DOHH2 (cell line): ENCODE measurements around the gene DNAI2.

Experiments
- CTCF ChIP-seq: fragments of 200-600 bp; sonication (generic); IDR thresholded peaks from one replicate; pipeline ENCODE4 v1.5.1; 2014; ENCODE audit warnings: antibody characterized with exemption, mild to moderate bottlenecking, low read depth, low read length; ENCODE audit not compliant: poor library complexity, severe bottlenecking
- EZH2phosphoT487 ChIP-seq: fragments of 200-600 bp; sonication (generic); IDR thresholded peaks from 2 replicates; pipeline ENCODE4 v1.6.1; 2017; ENCODE audit warnings: borderline replicate concordance, mild to moderate bottlenecking, antibody characterized with exemption, low read length, moderate library complexity, mixed read lengths

DNA sequence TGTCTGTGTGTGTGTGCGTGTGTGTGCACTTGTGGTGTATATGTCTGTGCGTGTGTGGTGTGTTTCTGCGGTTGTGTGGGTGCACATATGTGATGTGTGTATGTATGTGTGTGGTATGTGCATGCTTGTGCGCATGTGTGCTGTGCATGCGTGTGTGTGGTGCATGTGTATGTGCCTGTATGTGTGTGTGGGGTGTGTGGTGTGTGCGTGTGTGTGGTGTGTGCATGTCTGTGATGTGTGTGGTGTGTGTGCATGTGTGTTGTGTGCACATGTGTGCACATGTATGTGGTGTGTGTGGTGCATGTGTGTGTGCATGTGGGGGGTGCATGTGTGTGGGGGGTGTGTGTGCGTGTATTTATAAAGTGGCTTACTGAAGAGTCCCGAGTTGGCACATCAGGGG, 23.0 kb upstream of the DNAI2 start:
- no peak for TF ChIP-seq CTCF
- no peak for TF ChIP-seq EZH2phosphoT487
